NOMO-1 (cell line): Measurements from ENCODE around the gene HMX3.

Experiments used
- DNase-seq, 2 experiments: peaks; one replicate each; lab custom pipeline; 2025; ENCODE audit not compliant: unreplicated experiment in 2 of 2; lab: John Stamatoyannopoulos, UW

The HMX3 gene

GRCh38 chr10:123135415-123136141 lies at the start of gene HMX3:
TSS of gene HMX3 (plus strand) at chr10:123135970. CDS start at chr10:123136051, 81 bp downstream.
- DNase-seq, result no peak

GRCh38 chr10:123086281-123086680 lies 49.5 kb upstream of the HMX3 start:
- no peak for DNase-seq

DNA sequence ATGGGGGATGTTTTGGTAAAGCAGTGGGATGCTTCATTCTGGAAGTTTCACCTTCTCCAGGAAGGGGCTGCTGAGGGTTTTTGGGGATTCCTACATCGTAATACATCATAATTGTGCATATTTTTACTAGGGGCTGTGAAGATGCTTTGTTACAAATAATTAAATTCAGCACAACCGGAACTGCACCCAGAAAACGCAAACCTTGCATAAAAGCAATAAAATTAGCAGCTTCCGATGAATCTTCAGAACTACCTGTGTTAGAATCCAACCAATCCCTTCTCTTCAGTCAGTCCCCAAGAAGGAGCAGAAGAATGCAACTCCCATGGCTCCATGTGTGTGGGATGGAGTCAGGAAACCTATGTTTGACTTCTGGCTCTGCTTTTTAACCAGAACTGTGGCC lies 48.4 kb upstream of the HMX3 start:
- DNase-seq, result no peak

DNA sequence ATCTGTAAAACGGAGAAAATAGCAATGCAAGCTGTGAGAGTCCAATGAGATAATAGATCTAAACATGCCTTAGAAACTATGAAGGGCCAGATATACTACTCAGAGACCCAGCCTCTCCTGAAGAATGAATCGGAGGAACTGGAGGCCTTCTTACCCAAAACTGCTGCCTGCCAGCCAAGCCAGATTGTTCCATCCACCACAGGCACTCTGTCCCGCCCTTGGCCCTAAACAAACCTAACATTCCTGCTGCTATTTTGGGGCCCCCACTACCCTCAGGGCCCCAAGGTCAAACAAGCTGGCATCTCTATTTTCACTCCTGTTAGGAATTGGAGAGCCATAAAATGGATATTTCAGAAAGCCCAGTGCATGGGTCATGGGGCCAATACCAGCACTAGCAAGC lies 48.0 kb upstream of the HMX3 start:
- no peak for DNase-seq

GRCh38 chr10:123092635-123093414 lies 42.9 kb upstream of the HMX3 start:
- DNase-seq, result no peak

DNA sequence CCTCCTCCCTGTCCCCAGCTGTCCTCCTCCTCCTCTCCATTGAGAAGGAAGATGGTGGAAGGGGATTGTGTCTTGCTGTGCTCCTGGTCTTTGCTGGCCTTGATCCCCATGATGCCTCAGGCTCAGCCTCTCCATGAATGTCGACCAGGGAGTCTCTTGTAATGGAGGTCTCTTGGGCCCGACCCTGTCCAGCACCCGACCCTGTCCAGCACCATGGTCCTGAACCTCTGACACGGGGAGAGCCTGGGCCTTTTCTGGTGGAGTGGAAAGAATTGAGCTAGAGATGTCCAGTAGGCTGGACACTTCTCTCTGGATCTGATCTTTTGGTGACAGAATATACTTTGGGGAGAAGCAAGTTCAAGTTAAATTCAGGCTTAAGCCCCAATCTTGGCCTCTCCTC lies 42.3 kb upstream of the HMX3 start:
- DNase-seq, result no peak

- no peak for DNase-seq
Measured at GRCh38 chr10:123096452-123096851, 39.3 kb upstream of the HMX3 start.

DNA sequence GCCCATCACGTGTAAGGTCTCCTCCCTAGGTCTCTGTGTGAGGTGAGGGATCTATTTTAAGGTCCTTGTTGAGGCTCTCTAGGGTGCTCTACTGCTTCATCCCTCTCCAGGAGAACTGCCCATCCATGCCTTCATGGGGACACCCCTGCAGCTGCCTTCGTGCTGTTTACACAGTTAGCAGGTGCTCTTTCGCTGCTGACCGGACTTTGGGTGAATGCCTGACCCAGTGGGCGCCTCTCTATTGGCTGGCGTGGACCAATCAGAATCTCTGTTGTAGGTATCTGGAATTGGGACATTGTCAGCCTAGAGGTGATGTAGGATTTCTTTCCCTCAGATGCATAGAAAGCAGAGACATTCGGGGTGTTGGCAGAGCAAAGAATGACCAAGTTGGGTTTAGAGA lies 38.7 kb upstream of the HMX3 start:
- DNase-seq, result no peak

DNA sequence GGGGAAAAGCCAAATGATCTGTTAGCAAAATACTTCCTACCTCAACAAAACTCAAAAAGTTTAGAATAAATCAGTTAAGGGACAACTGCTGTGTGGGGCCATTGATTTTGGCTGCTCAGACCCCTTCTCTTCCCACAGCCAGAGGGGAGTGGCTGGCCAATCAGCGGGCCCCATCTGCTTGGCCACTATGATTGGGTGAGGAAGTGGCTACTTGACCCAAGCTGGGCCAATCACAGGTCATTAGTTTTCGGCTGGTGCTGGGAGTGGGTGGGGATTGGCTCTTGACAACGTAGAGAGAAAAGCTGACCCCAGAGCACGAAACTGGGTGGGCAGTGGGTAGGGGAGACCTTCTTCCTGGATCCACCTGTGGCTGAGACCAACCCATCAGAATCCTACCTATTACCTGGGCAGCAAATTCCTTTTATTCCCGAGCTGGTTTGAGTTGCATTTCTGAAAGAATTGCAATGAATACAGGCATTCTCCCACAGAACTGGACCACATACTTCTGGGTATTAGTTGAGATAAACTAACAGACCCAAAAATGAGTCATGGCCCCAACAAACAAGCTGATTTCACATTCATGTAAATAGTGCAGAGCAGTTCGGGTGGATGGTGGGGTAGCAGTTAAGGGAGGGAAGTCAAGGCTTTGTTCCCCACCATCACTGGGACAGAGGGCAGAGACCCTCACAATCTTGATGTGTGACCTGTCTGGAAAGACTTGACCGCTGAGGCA lies 35.6 kb upstream of the HMX3 start:
- DNase-seq, result no peak

GRCh38 chr10:123101872-123102271 lies 33.9 kb upstream of the HMX3 start:
- no peak for DNase-seq

DNA sequence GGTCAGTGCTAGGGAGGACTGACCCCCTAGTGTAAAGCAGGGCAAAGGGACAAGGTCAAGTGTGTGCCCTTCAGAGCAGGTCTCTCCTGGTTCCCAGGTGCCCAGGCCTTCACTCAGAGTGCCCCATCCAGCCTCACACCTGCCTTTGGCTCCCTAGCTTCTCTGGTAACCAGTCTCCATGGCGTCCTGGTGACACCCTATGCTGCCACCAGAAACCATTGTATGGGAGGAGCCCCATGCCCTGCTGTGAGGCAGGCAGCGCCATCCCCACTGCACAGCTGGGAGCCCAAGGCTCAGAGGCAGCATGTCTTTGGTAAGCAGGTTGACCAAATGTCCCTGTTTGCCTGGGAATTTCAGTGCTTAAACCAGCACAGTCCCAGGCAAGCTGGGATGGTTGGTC lies 33.1 kb upstream of the HMX3 start:
- no peak for DNase-seq

- no peak for DNase-seq
Measured at GRCh38 chr10:123103944-123104343, 31.8 kb upstream of the HMX3 start.

GRCh38 chr10:123109466-123109865 lies 26.3 kb upstream of the HMX3 start:
- no peak for DNase-seq

GRCh38 chr10:123117644-123118417 lies 17.9 kb upstream of the HMX3 start:
- DNase-seq, result no peak

- no peak for DNase-seq
Measured at GRCh38 chr10:123119081-123119480, 16.7 kb upstream of the HMX3 start.

GRCh38 chr10:123126246-123126645 lies 9.5 kb upstream of the HMX3 start:
- no peak for DNase-seq

DNA sequence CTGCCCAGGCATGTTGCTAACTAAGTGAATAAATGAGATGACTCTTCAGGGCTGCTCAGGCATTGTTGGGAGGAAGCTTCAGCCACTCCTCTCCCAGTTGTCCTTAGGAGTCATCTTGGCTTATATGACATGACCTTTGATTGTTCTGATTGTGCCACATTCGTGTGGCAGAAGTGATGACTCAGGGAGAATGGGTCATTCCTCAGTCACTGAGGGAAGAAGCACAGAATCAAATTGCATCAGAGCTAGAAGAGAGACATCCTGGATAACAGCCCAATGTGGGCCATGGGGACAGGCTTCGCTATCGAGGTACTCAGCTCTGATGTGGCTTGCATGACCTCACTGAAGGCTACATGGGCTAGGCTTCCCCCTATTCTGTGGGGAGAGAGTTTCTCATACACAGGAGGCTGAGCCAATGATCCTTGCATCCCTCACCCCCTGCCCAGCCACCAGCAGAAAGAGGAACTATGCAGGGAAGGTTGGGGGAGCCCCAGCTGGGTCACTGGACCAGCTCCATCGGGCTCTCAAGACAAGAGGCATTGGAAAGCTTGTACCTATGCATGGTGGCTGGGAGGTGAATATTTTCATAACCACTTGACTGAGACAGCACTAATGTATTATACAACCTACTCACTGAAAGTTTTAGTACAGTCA lies 6.0 kb upstream of the HMX3 start:
- DNase-seq, result no peak

DNA sequence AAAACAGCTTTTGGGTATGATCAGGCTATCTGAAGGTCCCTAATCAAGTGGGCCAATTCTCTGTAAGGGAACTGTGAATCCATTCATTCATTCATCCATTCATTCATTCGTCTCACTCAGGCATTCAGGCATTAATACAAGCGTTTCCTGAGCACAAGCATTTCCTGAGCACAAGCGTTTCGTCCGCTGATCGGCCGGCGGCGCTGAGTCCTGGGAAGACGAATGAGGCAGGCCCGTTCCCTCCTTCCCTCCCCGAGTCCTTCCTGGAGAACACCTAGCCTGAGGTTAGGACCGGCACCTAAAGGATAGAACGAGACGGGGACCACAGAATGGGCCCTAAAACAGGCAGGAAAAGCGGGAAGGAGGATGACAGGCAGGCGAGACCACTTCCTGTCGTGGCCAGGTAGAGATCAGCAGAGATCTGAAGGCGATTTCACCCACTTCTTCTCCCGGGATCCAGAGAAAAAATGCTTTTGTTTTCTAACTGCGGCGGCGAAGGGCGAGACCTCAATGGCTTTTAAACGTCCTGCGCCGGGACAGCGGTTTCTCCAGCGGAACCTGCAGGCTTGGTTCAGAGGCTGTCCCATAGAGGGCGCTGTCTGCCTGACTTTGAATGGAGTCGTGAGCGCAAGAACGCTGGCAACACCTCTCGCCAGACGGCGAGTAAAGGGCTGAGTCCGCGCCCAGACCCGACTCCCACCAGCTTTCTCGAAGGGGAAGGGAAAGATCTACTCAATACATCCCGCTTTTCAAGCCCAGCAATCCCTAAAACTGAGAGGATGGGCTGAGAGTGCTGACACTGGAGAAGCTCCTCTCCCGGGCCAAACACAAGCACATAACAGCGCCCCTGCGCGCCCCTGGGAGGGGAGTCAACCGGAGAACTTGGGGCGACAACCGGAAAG lies 2.9 kb upstream of the HMX3 start:
- peak; percentile 82 to 88 for DNase-seq
